WTC11 (cell line): ENCODE data around the gene CFH.

Source experiments
- EMX1 ChIP-seq: fragments of 250-450 bp; sonication (Bioruptor Pico); IDR thresholded peaks from 2 replicates; pipeline ENCODE4 v1.8.0; 2021; ENCODE audit warnings: mild to moderate bottlenecking
- ETV6 ChIP-seq: sonication (generic); formaldehyde crosslinking; IDR thresholded peaks from 2 replicates; pipeline ENCODE4 v1.8.1; 2022; ENCODE audit warnings: mild to moderate bottlenecking, missing genetic modification reagents
- TF ChIP-seq, protein P1 (sequence below): fragments of 200-600 bp; IDR thresholded peaks from 2 replicates; pipeline ENCODE4 v1.8.0; 2022; ENCODE audit warnings: antibody characterized with exemption

DNA sequence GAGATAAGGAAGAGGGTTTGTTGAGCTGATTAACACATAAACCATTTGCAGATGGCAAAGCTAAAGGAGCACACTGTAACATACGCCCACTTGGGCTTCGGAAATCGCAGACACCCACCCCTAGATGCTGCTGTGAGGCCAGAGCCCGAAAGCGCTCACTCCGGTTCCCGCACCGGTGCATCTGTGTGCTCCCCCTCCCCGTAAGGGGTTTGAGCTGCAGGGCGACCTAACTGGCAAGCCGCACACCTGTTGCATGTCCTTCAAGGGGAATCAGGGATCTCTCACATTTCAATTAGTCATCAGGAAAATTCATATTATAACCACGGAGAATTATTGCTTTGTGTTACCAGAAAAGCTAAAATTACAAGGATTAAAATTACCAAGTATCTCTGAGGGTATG is 1.4 kb upstream of the CFH start:
- TF ChIP-seq, protein P1, sequence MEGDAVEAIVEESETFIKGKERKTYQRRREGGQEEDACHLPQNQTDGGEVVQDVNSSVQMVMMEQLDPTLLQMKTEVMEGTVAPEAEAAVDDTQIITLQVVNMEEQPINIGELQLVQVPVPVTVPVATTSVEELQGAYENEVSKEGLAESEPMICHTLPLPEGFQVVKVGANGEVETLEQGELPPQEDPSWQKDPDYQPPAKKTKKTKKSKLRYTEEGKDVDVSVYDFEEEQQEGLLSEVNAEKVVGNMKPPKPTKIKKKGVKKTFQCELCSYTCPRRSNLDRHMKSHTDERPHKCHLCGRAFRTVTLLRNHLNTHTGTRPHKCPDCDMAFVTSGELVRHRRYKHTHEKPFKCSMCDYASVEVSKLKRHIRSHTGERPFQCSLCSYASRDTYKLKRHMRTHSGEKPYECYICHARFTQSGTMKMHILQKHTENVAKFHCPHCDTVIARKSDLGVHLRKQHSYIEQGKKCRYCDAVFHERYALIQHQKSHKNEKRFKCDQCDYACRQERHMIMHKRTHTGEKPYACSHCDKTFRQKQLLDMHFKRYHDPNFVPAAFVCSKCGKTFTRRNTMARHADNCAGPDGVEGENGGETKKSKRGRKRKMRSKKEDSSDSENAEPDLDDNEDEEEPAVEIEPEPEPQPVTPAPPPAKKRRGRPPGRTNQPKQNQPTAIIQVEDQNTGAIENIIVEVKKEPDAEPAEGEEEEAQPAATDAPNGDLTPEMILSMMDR: no peak
- TF ChIP-seq ETV6 (CRISPR knock-in tag) (no peak), EMX1 (CRISPR knock-in tag) (no peak)
